Suppressor macrophage (primary cell): ENCODE measurements around the gene MYL5.
A peak's percentile ranks its signal among the peaks of the same experiment; 100 is the strongest.

Experiments used
- DNase-seq, 4 experiments: peaks; one replicate each; pipeline ENCODE4 v3.0.0-alpha.2; 2020 to 2022
- total RNA-seq, 17 experiments: gene quantifications; one replicate each; lab custom pipeline; 2026; ENCODE audit warnings: mixed read lengths in 6 of 17, inconsistent platforms in 3 of 17; lab: John Stamatoyannopoulos, UW

The MYL5 gene
- 4.4 to 12.8 (median 6.7) reads per million in 17 experiments for total RNA-seq

- DNase-seq = peak; percentile 98 to 99 (median 98)
Measured at GRCh38 chr4:674172-675035, at the start of gene MYL5, which contains the start of gene ATP5ME. MYL5 (plus strand) TSS chr4:674542; CDS start chr4:678027, 3,485 bp downstream. ATP5ME (minus strand) TSS chr4:674276; CDS start chr4:674247, 29 bp downstream.

- DNase-seq = no peak
Measured at GRCh38 chr4:624705-625590, 49.4 kb upstream of the MYL5 start, which contains the start of gene PDE6B. PDE6B (plus strand) TSS chr4:625573; CDS start chr4:625627, 54 bp downstream.

GRCh38 chr4:625631-626161, 48.6 kb upstream of the MYL5 start:
- no peak for DNase-seq

GRCh38 chr4:626201-627091, 47.9 kb upstream of the MYL5 start:
- DNase-seq = no peak

- no peak for DNase-seq
Measured at GRCh38 chr4:627347-628125, 46.8 kb upstream of the MYL5 start.

- DNase-seq = no peak
Measured at GRCh38 chr4:628311-628741, 46.0 kb upstream of the MYL5 start.

GRCh38 chr4:628821-629635, 45.3 kb upstream of the MYL5 start:
- DNase-seq = no peak

- DNase-seq = no peak
Measured at GRCh38 chr4:629636-629914, 44.8 kb upstream of the MYL5 start.

- DNase-seq = no peak
Measured at GRCh38 chr4:629915-630641, 44.3 kb upstream of the MYL5 start.

GRCh38 chr4:630656-631055, 43.7 kb upstream of the MYL5 start:
- no peak for DNase-seq

- DNase-seq = no peak
Measured at GRCh38 chr4:632196-632790, 42.0 kb upstream of the MYL5 start.

- no peak for DNase-seq
Measured at GRCh38 chr4:632926-633325, 41.4 kb upstream of the MYL5 start.

GRCh38 chr4:633406-633805, 40.9 kb upstream of the MYL5 start:
- DNase-seq = no peak

GRCh38 chr4:633976-634598, 40.3 kb upstream of the MYL5 start:
- DNase-seq = no peak

GRCh38 chr4:634599-634985, 39.8 kb upstream of the MYL5 start:
- DNase-seq = no peak

GRCh38 chr4:635066-635835, 39.1 kb upstream of the MYL5 start:
- DNase-seq = peak in 1 of 4 experiments; percentile 0

GRCh38 chr4:635851-636627, 38.3 kb upstream of the MYL5 start:
- no peak for DNase-seq
